Endothelial cell of umbilical vein (primary cell): Measurements from ENCODE around the gene ZNF598. TPM values are rescaled to one million over a fixed set of nuclear protein-coding genes. Genes with fewer than 3 reads are reported as not detected.
A peak's percentile ranks its signal among the peaks of the same experiment; 100 is the strongest.

Experiments used
- BruUV-seq: library from RNA; stranded (reverse); fragments of 400-500 nt; replicated peaks from 2 replicates; lab custom pipeline; 2021; lab: Mats Ljungman, UMichigan
- CTCF ChIA-PET: fragments of 300-600, 350-600 bp; sonication (Branson Sonifier 250); formaldehyde crosslinking; loops from one replicate; lab custom pipeline; 2021; ENCODE audit warnings: antibody characterized with exemption, inconsistent platforms; lab: Charles Lee
- POLR2A ChIA-PET: fragments of 300-600, 350-600 bp; sonication (Branson Sonifier 250); formaldehyde crosslinking; loops from one replicate; lab custom pipeline; 2021; ENCODE audit warnings: antibody characterized with exemption, inconsistent platforms; lab: Charles Lee
- DNase-seq: peaks from one replicate; pipeline ENCODE4 v3.0.0-alpha.2; 2011; ENCODE audit warnings: low read depth, low spot score
- FAIRE-seq: peaks from 2 replicates; lab custom pipeline; 2011; peaks lifted over from hg19 to GRCh38; lab: Jason Lieb, UNC
- H2AFZ ChIP-seq: 2 replicates; pipeline ENCODE4 v1.6.0; 2012; ENCODE audit warnings: low read depth, low read length, control low read depth, inconsistent platforms
- H3K27ac ChIP-seq: 2 replicates; pipeline ENCODE4 v1.5.1; 2011; ENCODE audit warnings: low read depth, mild to moderate bottlenecking, control low read depth, low read length, moderate library complexity; ENCODE audit not compliant: insufficient read depth
- H3K27me3 ChIP-seq, 2 experiments: 2 replicates each; pipeline versions ENCODE4 v1.6.0 to v1.6.1; 2011; ENCODE audit warnings: low read length in 2 of 2, mixed read lengths in 1 of 2; ENCODE audit not compliant: control insufficient read depth in 2 of 2, insufficient read depth in 2 of 2
- H3K36me3 ChIP-seq, 2 experiments: 2 replicates in 1 of 2; 3 replicates in 1 of 2; pipeline ENCODE4 v1.5.1; 2011; ENCODE audit warnings: low read length in 2 of 2, mild to moderate bottlenecking in 1 of 2, moderate library complexity in 1 of 2; ENCODE audit not compliant: control insufficient read depth in 2 of 2, insufficient read depth in 2 of 2; ENCODE audit errors: extremely low read depth in 1 of 2
- H3K4me1 ChIP-seq: 3 replicates; pipeline ENCODE4 v1.5.1; 2011; ENCODE audit warnings: mild to moderate bottlenecking, low read length; ENCODE audit not compliant: control insufficient read depth, insufficient read depth; ENCODE audit errors: extremely low read depth
- H3K4me2 ChIP-seq: 2 replicates; pipeline ENCODE4 v1.6.1; 2011; ENCODE audit warnings: low read length, control low read depth, mixed read lengths; ENCODE audit not compliant: insufficient read depth
- H3K4me3 ChIP-seq, 3 experiments: fragments of 200-600 bp in 1 of 3; sonication (generic), shearing (Covaris generic) in 1 of 3; replicated peaks in 1 of 3; 2 replicates each; pipeline ENCODE4 v1.5.1; 2011 to 2016; ENCODE audit warnings: control low read depth in 3 of 3, low read length in 3 of 3, mild to moderate bottlenecking in 2 of 3, inconsistent platforms in 1 of 3, low read depth in 1 of 3, moderate library complexity in 1 of 3; ENCODE audit not compliant: insufficient read depth in 1 of 3
- H3K79me2 ChIP-seq: 2 replicates; pipeline ENCODE4 v1.6.0; 2012; ENCODE audit warnings: low read length, inconsistent platforms; ENCODE audit not compliant: control insufficient read depth, insufficient read depth
- H3K9ac ChIP-seq: replicated peaks from 2 replicates; pipeline ENCODE3; 2011; ENCODE audit warnings: low read length, control low read depth; ENCODE audit not compliant: insufficient read depth; ENCODE audit errors: extremely low read depth
- H3K9me1 ChIP-seq: replicated peaks from 3 replicates; pipeline ENCODE4 v1.6.0; 2011; ENCODE audit warnings: mild to moderate bottlenecking, low read length; ENCODE audit not compliant: control insufficient read depth, insufficient read depth; ENCODE audit errors: extremely low read depth
- H3K9me3 ChIP-seq: replicated peaks from 2 replicates; pipeline ENCODE4 v1.5.1; 2012; ENCODE audit warnings: low read length, inconsistent platforms; ENCODE audit not compliant: control insufficient read depth, insufficient read depth
- H4K20me1 ChIP-seq: replicated peaks from 2 replicates; pipeline ENCODE3; 2011; ENCODE audit warnings: mild to moderate bottlenecking, low read length; ENCODE audit not compliant: control insufficient read depth, insufficient read depth; ENCODE audit errors: extremely low read depth
- CTCF ChIP-seq, 2 donors: IDR thresholded peaks; 1 replicate in 1 of 2; 2 replicates in 1 of 2; pipeline ENCODE4 v1.5.1; 2011; ENCODE audit warnings: low read length in 2 of 2, mild to moderate bottlenecking in 2 of 2, moderate library complexity in 2 of 2, control low read depth in 1 of 2, inconsistent platforms in 1 of 2, low read depth in 1 of 2; ENCODE audit not compliant: insufficient read depth in 1 of 2; ENCODE audit errors: extremely low read depth in 1 of 2
- EZH2 ChIP-seq: IDR thresholded peaks from 2 replicates; pipeline ENCODE4 v1.6.1; 2012; ENCODE audit warnings: borderline replicate concordance, low read depth, mild to moderate bottlenecking, moderate library complexity, low read length, inconsistent platforms; ENCODE audit not compliant: severe bottlenecking
- FOS ChIP-seq: IDR thresholded peaks from 2 replicates; pipeline ENCODE4 v1.6.1; 2011; ENCODE audit warnings: mild to moderate bottlenecking, low read length, moderate library complexity, borderline replicate concordance; ENCODE audit not compliant: insufficient read depth
- GATA2 ChIP-seq: IDR thresholded peaks from 2 replicates; pipeline ENCODE4 v1.7.0; 2011; ENCODE audit warnings: low read depth, mild to moderate bottlenecking, moderate library complexity, mixed read lengths, low read length; ENCODE audit not compliant: insufficient read length, insufficient read depth
- JUN ChIP-seq: IDR thresholded peaks from 2 replicates; pipeline ENCODE4 v1.6.1; 2011; ENCODE audit warnings: borderline replicate concordance, low read depth; ENCODE audit not compliant: insufficient read length, insufficient read depth
- MAX ChIP-seq: IDR thresholded peaks from 2 replicates; pipeline ENCODE4 v1.6.1; 2011; ENCODE audit not compliant: insufficient read depth, insufficient read length
- MYC ChIP-seq: IDR thresholded peaks from one replicate; pipeline ENCODE4 v1.6.1; 2011; ENCODE audit warnings: mild to moderate bottlenecking, low read depth, low read length
- POLR2A ChIP-seq: IDR thresholded peaks from 2 replicates; pipeline ENCODE4 v1.6.1; 2012; ENCODE audit warnings: low read depth, mild to moderate bottlenecking, control low read depth, low read length
- POLR2AphosphoS5 ChIP-seq: IDR thresholded peaks from 2 replicates; pipeline ENCODE4 v1.6.1; 2012; ENCODE audit warnings: low read depth, mild to moderate bottlenecking, control low read depth, low read length, moderate library complexity; ENCODE audit not compliant: insufficient read depth
- dilution Hi-C: fragments of 300-500 bp; cut with MboI; formaldehyde crosslinking; loops from one replicate; pipeline ENCODE4 v1.15.0; 2019; ENCODE audit warnings: low sequenced_read_pairs; ENCODE audit not compliant: extremely low pct_ligation_motif_present
- intact Hi-C: fragments of 100-400 bp; cut with micrococcal nuclease; formaldehyde crosslinking; loops from one replicate; pipeline ENCODE4 v1.10.0; 2022
- polyA plus RNA-seq, 4 experiments: library from polyadenylated mRNA; depleted of rRNA in 3 of 4; stranded (reverse) in 3 of 4; unstranded in 1 of 4; fragments of >200 nt; gene quantifications; 2 replicates each; pipeline versions ENCODE4 v1.2.1 to v1.2.3, GENCODE V29; 2011 to 2012; ENCODE audit warnings: missing spikeins in 1 of 4
- total RNA-seq: library from RNA; stranded (reverse); gene quantifications from 2 replicates; pipeline ENCODE4 v1.2.3, GENCODE V29; 2021

The ZNF598 gene
- total and polyA plus RNA-seq, 2 donors (not counting 3 experiments of a cell fraction or from before 2014, with no cell fraction given): 43.3 to 67.0 TPM

GRCh38 chr16:2056077-2056476, 46.5 kb upstream of the ZNF598 start:
- no peak overlapping the region for H3K9ac ChIP-seq
- H3K36me3 ChIP-seq: peaks cover 5 to 49% of the 10 kb centered on the region in 2 experiments
- no peaks in the 10 kb centered on the region for H3K4me1 ChIP-seq
- ChIA-PET CTCF (interaction anchor here (0.6 to 3.1 kb wide), 11 partner anchors 8 to 195 kb away, joined by 3 to 93 read pairs (median 4); partner anchors contain the start of genes ECI1, NTHL1 and TSC2), POLR2A (no interaction called here)
- H3K9me3 ChIP-seq: no peaks in the 10 kb centered on the region
- H4K20me1 ChIP-seq: no peaks in the 10 kb centered on the region
- DNase-seq (no peak), FAIRE-seq (peak; percentile 48)
- TF ChIP-seq MYC (no peak), CTCF (IDR thresholded peaks at IDR 0.05; ENCODE audit: extremely low read depth in 1 of 2, insufficient read depth in 1 of 2, low read depth in 1 of 2, low read length in 2 of 2) (peak in 1 of 2 donors; percentile 40)
- H3K27ac ChIP-seq: no peak overlapping the region
- intact Hi-C loops: loop anchor here (2.0 kb wide), 1 partner anchor 33 kb away; no protein-coding TSS in a partner anchor
- H3K4me2 ChIP-seq: no peak overlapping the region
- no TSS peak for BruUV-seq
- no peaks in the 10 kb centered on the region for H3K9me1 ChIP-seq
- dilution Hi-C loops: no loop called here
- no peak overlapping the region for H3K4me3 ChIP-seq
- no peaks in the 10 kb centered on the region for H3K27me3 ChIP-seq
- H2AFZ ChIP-seq: no peak overlapping the region
- H3K79me2 ChIP-seq: no peaks in the 10 kb centered on the region

GRCh38 chr16:2054543-2055245, 45.1 kb upstream of the ZNF598 start:
- CTCF ChIA-PET: interaction anchor here (3.1 kb wide), 1 partner anchor 32 kb away, joined by 93 read pairs; no protein-coding TSS in a partner anchor
- POLR2A ChIA-PET: no interaction called here
- dilution Hi-C loops: no loop called here
- H3K9me3 ChIP-seq: no peaks in the 10 kb centered on the region
- BruUV-seq: no TSS peak
- H3K79me2 ChIP-seq: no peaks in the 10 kb centered on the region
- H3K27me3 ChIP-seq: no peaks in the 10 kb centered on the region
- H4K20me1 ChIP-seq: no peaks in the 10 kb centered on the region
- FAIRE-seq: no peak
- no peaks in the 10 kb centered on the region for H3K4me1 ChIP-seq
- no peak overlapping the region for H3K4me2 ChIP-seq
- no peak overlapping the region for H2AFZ ChIP-seq
- TF ChIP-seq JUN (no peak), EZH2 (no peak), CTCF (IDR thresholded peaks at IDR 0.05; ENCODE audit: extremely low read depth in 1 of 2, insufficient read depth in 1 of 2, low read depth in 1 of 2, low read length in 2 of 2) (no peak), POLR2AphosphoS5 (no peak), POLR2A (no peak), MYC (no peak), FOS (no peak), GATA2 (no peak), MAX (no peak)
- intact Hi-C loops: no loop called here
- no peak overlapping the region for H3K27ac ChIP-seq
- no peak for DNase-seq
- H3K9ac ChIP-seq: no peak overlapping the region
- no peaks in the 10 kb centered on the region for H3K9me1 ChIP-seq
- H3K36me3 ChIP-seq: peaks cover 5 to 42% of the 10 kb centered on the region in 2 experiments
- no peak overlapping the region for H3K4me3 ChIP-seq
